ENCODE results near the gene TXNDC11.

Gene TXNDC11

GRCh38 chr16:11738742-11739544, 3.7 kb downstream of the TXNDC11 start:
- no peak overlapping the region for H3K4me3 ChIP-seq (ENCODE audit: low read depth, low read length)
- TF ChIP-seq CTCF (IDR thresholded peaks at IDR 0.05; ENCODE audit: borderline replicate concordance, insufficient read depth, low read depth, low read length) = no peak

GRCh38 chr16:11737713-11738112, 4.9 kb downstream of the TXNDC11 start:
- no peak for TF ChIP-seq CTCF (IDR thresholded peaks at IDR 0.05; ENCODE audit: borderline replicate concordance, insufficient read depth, low read depth, low read length)
- H3K4me3 ChIP-seq (ENCODE audit: low read depth, low read length) = no peak overlapping the region

- no peak for TF ChIP-seq CTCF (IDR thresholded peaks at IDR 0.05; ENCODE audit: borderline replicate concordance, insufficient read depth, low read depth, low read length)
- H3K4me3 ChIP-seq (ENCODE audit: low read depth, low read length) = no peak overlapping the region
These were observed 5.8 kb downstream of the TXNDC11 start for GRCh38 chr16:11736903-11737302.

- no peak overlapping the region for H3K4me3 ChIP-seq (ENCODE audit: low read depth, low read length)
- no peak for TF ChIP-seq CTCF (IDR thresholded peaks at IDR 0.05; ENCODE audit: borderline replicate concordance, insufficient read depth, low read depth, low read length)
These were observed 6.9 kb downstream of the TXNDC11 start for GRCh38 chr16:11735787-11736186.

GRCh38 chr16:11734653-11735043, 8.0 kb downstream of the TXNDC11 start:
- H3K4me3 ChIP-seq (ENCODE audit: low read depth, low read length) = no peak overlapping the region
- TF ChIP-seq CTCF (IDR thresholded peaks at IDR 0.05; ENCODE audit: borderline replicate concordance, insufficient read depth, low read depth, low read length) = no peak

GRCh38 chr16:11734025-11734652, 8.5 kb downstream of the TXNDC11 start:
- TF ChIP-seq CTCF (IDR thresholded peaks at IDR 0.05; ENCODE audit: borderline replicate concordance, insufficient read depth, low read depth, low read length) = no peak

GRCh38 chr16:11731222-11731621, 11.4 kb downstream of the TXNDC11 start:
- no peak overlapping the region for H3K4me3 ChIP-seq (ENCODE audit: low read depth, low read length)
- TF ChIP-seq CTCF (IDR thresholded peaks at IDR 0.05; ENCODE audit: borderline replicate concordance, insufficient read depth, low read depth, low read length) = no peak

More at GRCh38 chr16:11734025-11734652, 8.5 kb downstream of the TXNDC11 start:
- H3K4me3 ChIP-seq (ENCODE audit: low read depth, low read length) = no peak overlapping the region

All from GM12875 (cell line).